Measurements from ENCODE around the gene BANF1. TPM values are rescaled to one million over a fixed set of nuclear protein-coding genes. Genes with fewer than 3 reads are reported as not detected.

The BANF1 gene
- total and polyA plus RNA-seq, 9 of the 15 experiments (the other 6 are each of a cell fraction or from before 2014, with no cell fraction given) = 108 to 651 (median 263) TPM

- TF ChIP-seq E2F8 (IDR thresholded peaks at IDR 0.05; ENCODE audit: low read depth, partially characterized antibody) (peak; percentile 95), MITF (IDR thresholded peaks at IDR 0.05) (no peak; the same call in 1 of the 2 replicates), ELK1 (CRISPR knock-in tag; IDR thresholded peaks at IDR 0.05) (no peak), MCM3 (IDR thresholded peaks at IDR 0.05) (no peak), BRD9 (IDR thresholded peaks at IDR 0.05; ENCODE audit: low read depth, partially characterized antibody) (peak; percentile 69), NFE2L1 (tag; IDR thresholded peaks at IDR 0.05; ENCODE audit: borderline replicate concordance, low read depth) (no peak), ZZZ3 (IDR thresholded peaks at IDR 0.05) (no peak), DNMT1 (IDR thresholded peaks at IDR 0.05) (no peak), KDM5B (IDR thresholded peaks at IDR 0.05; ENCODE audit: insufficient replicate concordance, low read depth, low read length) (peak; percentile 70), ZNF551 (CRISPR knock-in tag; IDR thresholded peaks at IDR 0.05) (no peak), ESRRA (IDR thresholded peaks at IDR 0.05; ENCODE audit: borderline replicate concordance, low read depth) (0 out of 2 replicates have a peak, but pooled peaks have one; percentile 37), USF1 (CRISPR knock-in tag; IDR thresholded peaks at IDR 0.05) (no peak), ZNF507 (tag; conservative IDR thresholded peaks at IDR 0.05) (no peak), MAZ (CRISPR knock-in tag; conservative IDR thresholded peaks at IDR 0.05 in 1 of 2, IDR thresholded peaks at IDR 0.05 in 1 of 2) (peak; percentile 74 to 77), TBL1XR1 (IDR thresholded peaks at IDR 0.05; ENCODE audit: low read length in 2 of 2) (peak; percentile 19 to 60; a peak in 2 of 4 replicates), CC2D1A (IDR thresholded peaks at IDR 0.05) (0 out of 2 replicates have a peak, but pooled peaks have one; percentile 27), MTA1 (IDR thresholded peaks at IDR 0.05; ENCODE audit: borderline replicate concordance) (no peak), ZNF449 (CRISPR knock-in tag; IDR thresholded peaks at IDR 0.05) (0 out of 2 replicates have a peak, but pooled peaks have one; percentile 46), ZNF584 (CRISPR knock-in tag; IDR thresholded peaks at IDR 0.05; ENCODE audit: low read depth) (no peak), TFAM (CRISPR knock-in tag; conservative IDR thresholded peaks at IDR 0.05) (no peak)
Observed at GRCh38 chr11:65961267-65962140, 40.8 kb upstream of the BANF1 start, which contains the start of gene SART1 (continued).
